SK-N-MC (cell line): Measurements from ENCODE around the gene MARCHF2.

Experiments used
- EZH2 ChIP-seq: fragments of 200-600 bp; sonication (generic); IDR thresholded peaks from one replicate; pipeline ENCODE4 v1.6.1; 2017; ENCODE audit warnings: antibody characterized with exemption
- POLR2AphosphoS5 ChIP-seq: IDR thresholded peaks from 2 replicates; pipeline ENCODE4 v1.6.1; 2012; ENCODE audit warnings: mild to moderate bottlenecking, low read depth, low read length, borderline replicate concordance

DNA sequence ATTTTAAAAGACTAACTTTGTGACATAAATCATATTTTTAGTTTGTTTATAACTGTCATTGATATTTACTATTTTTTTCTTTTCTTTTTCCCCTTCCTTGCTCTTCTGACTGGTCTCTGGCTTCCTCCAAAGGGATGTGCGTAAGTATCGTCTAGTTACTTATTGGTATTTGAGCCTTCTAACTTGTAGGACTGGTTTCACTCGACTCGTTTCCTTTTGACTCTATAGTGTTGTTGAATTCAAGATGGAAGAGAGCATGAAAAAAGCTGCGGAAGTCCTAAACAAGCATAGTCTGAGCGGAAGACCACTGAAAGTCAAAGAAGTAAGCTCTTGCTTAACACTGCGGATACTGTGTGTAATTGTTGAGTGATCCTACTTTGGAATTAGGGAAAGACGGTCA is 50.3 kb downstream of the MARCHF2 start:
- TF ChIP-seq EZH2 (no peak), POLR2AphosphoS5 (no peak)
